GM12878 (cell line): ENCODE data around the gene PSMD10. TPM values are rescaled to one million over a fixed set of nuclear protein-coding genes. Genes with fewer than 3 reads are reported as not detected.

ENCODE experiments used
- ATAC-seq: fragments of 200-7000 bp; cut with Tn5 transposase; 3 replicates; pipeline ENCODE4 v1.9.1; 2020; ENCODE audit warnings: mild to moderate bottlenecking, moderate library complexity
- BruUV-seq: library from RNA; stranded (reverse); fragments of 400-500 nt; replicated peaks from 2 replicates; lab custom pipeline; 2021; lab: Mats Ljungman, UMichigan
- CTCF ChIA-PET: fragments of 300-600 bp; sonication (Branson Sonifier 250); formaldehyde crosslinking; extraction: SDS; loops from one replicate; lab custom pipeline; 2021; ENCODE audit warnings: inconsistent platforms; lab: Yijun Ruan, JAX
- POLR2A ChIA-PET: fragments of 350-600 bp; formaldehyde crosslinking; extraction: SDS; loops from one replicate; lab custom pipeline; 2021; ENCODE audit warnings: inconsistent platforms; lab: Charles Lee
- RAD21 ChIA-PET: fragments of 300-600 bp; sonication (Branson Sonifier 250); formaldehyde crosslinking; loops from one replicate; lab custom pipeline; 2023; ENCODE audit warnings: antibody characterized with exemption; ENCODE audit not compliant: unreplicated experiment; lab: Charles Lee
- SMC1A ChIA-PET: fragments of 300-600 bp; sonication (Branson Sonifier 250); formaldehyde crosslinking; loops from one replicate; lab custom pipeline; 2023; ENCODE audit not compliant: unreplicated experiment, uncharacterized antibody; lab: Charles Lee
- DNase-seq: peaks from one replicate; pipeline ENCODE4 v3.0.0-alpha.2; 2011; ENCODE audit warnings: low read depth, low spot score
- FAIRE-seq: peaks from 3 replicates; lab custom pipeline; 2011; peaks lifted over from hg19 to GRCh38; lab: Jason Lieb, UNC
- H2AFZ ChIP-seq: 2 replicates; pipeline ENCODE4 v1.6.0; 2011; ENCODE audit warnings: low read depth, low read length, control low read depth; ENCODE audit not compliant: control insufficient read depth
- H3K27ac ChIP-seq: 2 replicates; pipeline ENCODE4 v1.5.1; 2011; ENCODE audit warnings: control low read depth; ENCODE audit not compliant: control insufficient read depth, insufficient read depth
- H3K27me3 ChIP-seq, 2 experiments: replicated peaks in 1 of 2; 2 replicates each; pipeline versions ENCODE4 v1.6.0 to v1.6.1; 2011; ENCODE audit warnings: low read length in 1 of 2; ENCODE audit not compliant: control insufficient read depth in 2 of 2, insufficient read depth in 2 of 2
- H3K36me3 ChIP-seq, 2 experiments: 2 replicates each; pipeline ENCODE4 v1.5.1; 2011; ENCODE audit warnings: low read length in 1 of 2; ENCODE audit not compliant: control insufficient read depth in 2 of 2, insufficient read depth in 2 of 2
- H3K4me1 ChIP-seq: 2 replicates; pipeline ENCODE4 v1.6.1; 2011; ENCODE audit warnings: mild to moderate bottlenecking, low read length, moderate library complexity, mixed read lengths; ENCODE audit not compliant: control insufficient read depth, insufficient read depth
- H3K4me2 ChIP-seq: 2 replicates; pipeline ENCODE4 v1.6.0; 2011; ENCODE audit warnings: control low read depth; ENCODE audit not compliant: control insufficient read depth, insufficient read depth
- H3K4me3 ChIP-seq: fragments of 200-600 bp; sonication (generic); 2 replicates; pipeline ENCODE4 v1.5.1; 2016
- H3K79me2 ChIP-seq: 2 replicates; pipeline ENCODE4 v1.6.0; 2011; ENCODE audit warnings: low read length; ENCODE audit not compliant: control insufficient read depth, insufficient read depth
- H3K9ac ChIP-seq: 2 replicates; pipeline ENCODE4 v1.8.0; 2011; ENCODE audit warnings: low read length, control low read depth, mixed read lengths; ENCODE audit not compliant: control insufficient read depth, insufficient read depth
- H3K9me3 ChIP-seq: replicated peaks from 3 replicates; pipeline ENCODE4 v1.5.1; 2011; ENCODE audit warnings: mild to moderate bottlenecking, low read length; ENCODE audit not compliant: control insufficient read depth, insufficient read depth
- H4K20me1 ChIP-seq: 2 replicates; pipeline ENCODE4 v1.6.0; 2011; ENCODE audit not compliant: control insufficient read depth, insufficient read depth
- CBX3 ChIP-seq: fragments of 200-600 bp; sonication (generic); IDR thresholded peaks from 2 replicates; pipeline ENCODE4 v1.6.1; 2016; ENCODE audit warnings: low read depth, borderline replicate concordance
- CHD4 ChIP-seq: fragments of 200-600 bp; sonication (generic); IDR thresholded peaks from 2 replicates; pipeline ENCODE4 v1.6.1; 2016; ENCODE audit warnings: mild to moderate bottlenecking
- HDAC6 ChIP-seq: fragments of 200-600 bp; sonication (generic); IDR thresholded peaks from one replicate; pipeline ENCODE4 v1.8.0; 2017; ENCODE audit warnings: antibody characterized with exemption; ENCODE audit not compliant: unreplicated experiment
- HDGF ChIP-seq: fragments of 450-650 bp; IDR thresholded peaks from 2 replicates; pipeline ENCODE4 v1.6.1; 2016; ENCODE audit warnings: antibody characterized with exemption
- IKZF2 ChIP-seq, 2 experiments: fragments of 450-650 bp; IDR thresholded peaks; 2 replicates each; pipeline ENCODE4 v1.6.1; 2017; ENCODE audit warnings: mild to moderate bottlenecking in 2 of 2, moderate library complexity in 2 of 2
- MEF2A ChIP-seq: IDR thresholded peaks from 2 replicates; pipeline ENCODE4 v1.6.1; 2011; ENCODE audit warnings: low read depth, mild to moderate bottlenecking, low read length, moderate library complexity; ENCODE audit not compliant: insufficient read depth
- NR2C1 ChIP-seq: fragments of 450-650 bp; IDR thresholded peaks from 2 replicates; pipeline ENCODE4 v1.6.1; 2017; ENCODE audit warnings: antibody characterized with exemption, mild to moderate bottlenecking, moderate library complexity
- NR2C2 ChIP-seq: IDR thresholded peaks from 2 replicates; pipeline ENCODE4 v1.6.1; 2011; ENCODE audit warnings: borderline replicate concordance, low read depth; ENCODE audit not compliant: control insufficient read depth, insufficient read length
- NRF1 ChIP-seq: conservative IDR thresholded peaks from 2 replicates; pipeline ENCODE4 v1.6.1; 2011; ENCODE audit warnings: mild to moderate bottlenecking, low read depth, low read length, improper control_type of control experiment
- POLR2A ChIP-seq: IDR thresholded peaks from 2 replicates; pipeline ENCODE4 v1.6.1; 2011; ENCODE audit warnings: low read depth, mild to moderate bottlenecking, low read length
- RAD51 ChIP-seq: fragments of 450-650 bp; IDR thresholded peaks from 2 replicates; pipeline ENCODE4 v1.6.1; 2016; ENCODE audit warnings: moderate library complexity, mild to moderate bottlenecking, inconsistent platforms
- SIX5 ChIP-seq: IDR thresholded peaks from 2 replicates; pipeline ENCODE4 v1.6.1; 2011; ENCODE audit warnings: mild to moderate bottlenecking, low read depth, low read length, moderate library complexity; ENCODE audit not compliant: severe bottlenecking
- SKIL ChIP-seq: fragments of 450-650 bp; IDR thresholded peaks from 2 replicates; pipeline ENCODE4 v1.6.1; 2017; ENCODE audit warnings: mild to moderate bottlenecking, low read depth, inconsistent platforms; ENCODE audit not compliant: poor library complexity, severe bottlenecking
- WRNIP1 ChIP-seq: IDR thresholded peaks from 2 replicates; pipeline ENCODE4 v1.6.1; 2011; ENCODE audit warnings: low read depth, low read length, improper control_type of control experiment, borderline replicate concordance
- ZNF207 ChIP-seq: fragments of 450-650 bp; IDR thresholded peaks from 2 replicates; pipeline ENCODE4 v1.6.1; 2014; ENCODE audit warnings: antibody characterized with exemption, mild to moderate bottlenecking, borderline replicate concordance
- ZNF217 ChIP-seq: fragments of 450-650 bp; IDR thresholded peaks from 2 replicates; pipeline ENCODE4 v1.6.1; 2017; ENCODE audit warnings: antibody characterized with exemption, mild to moderate bottlenecking
- ZSCAN29 ChIP-seq: fragments of 450-650 bp; IDR thresholded peaks from 2 replicates; pipeline ENCODE4 v1.6.1; 2017; ENCODE audit warnings: mild to moderate bottlenecking, moderate library complexity
- WGBS: methylation state at CpG from one replicate; pipeline ENCODE4 v1.1.6; 2016; ENCODE audit warnings: low lambda C conversion rate; ENCODE audit not compliant: insufficient replicate concordance, insufficient coverage; ENCODE audit errors: missing lambda C conversion rate; 5-methylcytosine and 5-hydroxymethylcytosine counted together
- in situ Hi-C: fragments of 300-500 bp; cut with MboI; formaldehyde crosslinking; loops from 9 replicates; pipeline ENCODE4 v1.14.3; 2018; ENCODE audit warnings: mixed read lengths
- intact Hi-C: fragments of 100-400 bp; cut with micrococcal nuclease; formaldehyde crosslinking; loops from one replicate; pipeline ENCODE4 v1.14.2; 2022; ENCODE audit not compliant: unreplicated experiment
- polyA plus RNA-seq, 11 experiments: library from polyadenylated mRNA; depleted of rRNA in 4 of 11; unstranded in 6 of 11; stranded (reverse) in 5 of 11; fragments of >200 nt; fragmentation: Nextera tagmentation in 4 of 11; fragmentation: Illumina TruSeq in 1 of 11; extraction: Ambion mirVana in 4 of 11; extraction: Trizol in 1 of 11; gene quantifications; 1 replicate in 1 of 11; 2 replicates in 10 of 11; pipeline versions ENCODE4 v1.2.1 to v1.2.3, GENCODE V29; 2011 to 2016; ENCODE audit warnings: inconsistent platforms in 2 of 11, missing spikeins in 2 of 11, low read depth in 1 of 11
- total RNA-seq, 4 experiments: library from RNA; depleted of rRNA in 3 of 4; stranded (reverse); fragments of >200 nt in 3 of 4; fragmentation: Illumina TruSeq in 1 of 4; extraction: Trizol in 1 of 4; gene quantifications; 2 replicates each; pipeline versions ENCODE4 v1.2.1 to v1.2.3, GENCODE V29; 2013 to 2021

PSMD10 gene
- total and polyA plus RNA-seq, 10 of the 15 experiments (the other 5 are each of a cell fraction or from before 2014, with no cell fraction given): 46.9 to 152 (median 75.4) TPM

GRCh38 chrX:108049649-108050048, 41.7 kb downstream of the PSMD10 start:
- Histone ChIP-seq H2AFZ (no peak overlapping the region), H3K4me2 (no peak overlapping the region), H3K27me3 (no peaks in the 10 kb centered on the region; a peak in 1 of 4 replicates), H4K20me1 (no peaks in the 10 kb centered on the region), H3K79me2 (no peaks in the 10 kb centered on the region), H3K36me3 (no peaks in the 10 kb centered on the region), H3K4me1 (no peaks in the 10 kb centered on the region), H3K9ac (no peak overlapping the region)
- FAIRE-seq (no peak), ATAC-seq (no peak), DNase-seq (no peak)
- WGBS: 43% methylated on average over 1 of the region's 1 CpG
- no TSS peak for BruUV-seq
- SMC1A ChIA-PET: no interaction called here
- no peak for TF ChIP-seq ZSCAN29
- TF ChIP-seq ZNF207: no peak
- TF ChIP-seq IKZF2 (IDR thresholded peaks at IDR 0.05): no peak
- no peak for TF ChIP-seq SIX5
- no peak for TF ChIP-seq CBX3
- no peak for TF ChIP-seq HDAC6
- no peak for TF ChIP-seq ZNF217
- TF ChIP-seq HDGF: no peak
- no peak for TF ChIP-seq RAD51
- TF ChIP-seq MEF2A: no peak
- TF ChIP-seq SKIL: no peak
- no peak for TF ChIP-seq NR2C2
- TF ChIP-seq NRF1: no peak
- TF ChIP-seq WRNIP1: no peak
- no peak for TF ChIP-seq CHD4
- no peak for TF ChIP-seq NR2C1
- no peak for TF ChIP-seq POLR2A
- TF ChIP-seq, all 136 proteins: peak for 0
- ChIA-PET RAD21 (no interaction called here), POLR2A (no interaction called here), CTCF (no interaction called here)
- Histone ChIP-seq H3K4me3 (no peak overlapping the region), H3K27ac (no peak overlapping the region), H3K9me3 (no peaks in the 10 kb centered on the region)
- intact Hi-C loops (no loop called here), in situ Hi-C loops (no loop called here)
